ENCODE measurements around the gene FADS2. TPM values are rescaled to one million over a fixed set of nuclear protein-coding genes. Genes with fewer than 3 reads are reported as not detected.
"Not testable (repeated sequence)": the region's sequence is repeated elsewhere in the genome, so short reads cannot be mapped to it uniquely, and the experiment has no call there.

The FADS2 gene
- total RNA-seq, 8 experiments from 2014 or later, result 80.3 to 358 (median 141) TPM

GRCh38 chr11:61872935-61873565 lies 45.0 kb downstream of the FADS2 start:
- WGBS, 10 experiments, result 83 to 100% (median 87%) methylated on average over 1 to 3 of the region's 20 CpGs; no CpG with 5 or more reads in 6 of the 10 experiments
- Histone ChIP-seq H3K4me1 (replicated peaks in 1 of 2) (peaks cover 24 to 25% of the 10 kb centered on the region in 2 donors), H3K4me3 (no peak overlapping the region), H3K27ac (no peak overlapping the region)
- in situ Hi-C loops (cut with MboI; ENCODE audit: low pct_unique_long_range_greater_than_20kb in 2 of 9, low sequenced_read_pairs in 9 of 9, unreplicated experiment in 9 of 9), result no loop called here
- no peak for ATAC-seq (replicated peaks in 6 of 8)

- Histone ChIP-seq H3K4me1 (replicated peaks in 1 of 2) (peaks cover 24 to 25% of the 10 kb centered on the region in 2 donors), H3K4me3 (no peak overlapping the region), H3K27ac (no peak overlapping the region)
- in situ Hi-C loops (cut with MboI; ENCODE audit: low pct_unique_long_range_greater_than_20kb in 2 of 9, low sequenced_read_pairs in 9 of 9, unreplicated experiment in 9 of 9), result no loop called here
- 70 to 100% (median 85%) methylated on average over 1 to 5 of the region's 16 CpGs; no CpG with 5 or more reads in 6 of the 10 experiments for WGBS, 10 experiments
- no peak for ATAC-seq (replicated peaks in 6 of 8)
These were observed 45.7 kb downstream of the FADS2 start for GRCh38 chr11:61873588-61874376.

- ATAC-seq (replicated peaks in 6 of 8), result no peak
- no peak overlapping the region for H3K27ac ChIP-seq
- in situ Hi-C loops (cut with MboI; ENCODE audit: low pct_unique_long_range_greater_than_20kb in 2 of 9, low sequenced_read_pairs in 9 of 9, unreplicated experiment in 9 of 9), result no loop called here
- peaks cover 24 to 25% of the 10 kb centered on the region in 2 donors for H3K4me1 ChIP-seq (replicated peaks in 1 of 2)
- WGBS, 10 experiments, result 60 to 80% (median 64%) methylated on average over 1 to 3 of the region's 12 CpGs; no CpG with 5 or more reads in 5 of the 10 experiments
- no peak overlapping the region for H3K4me3 ChIP-seq
These were observed 46.3 kb downstream of the FADS2 start for GRCh38 chr11:61874377-61874809.

GRCh38 chr11:61874853-61875252 lies 46.8 kb downstream of the FADS2 start:
- in situ Hi-C loops (cut with MboI; ENCODE audit: low pct_unique_long_range_greater_than_20kb in 2 of 9, low sequenced_read_pairs in 9 of 9, unreplicated experiment in 9 of 9), result loop anchor here in 4 of 9 experiments (25.0 kb wide), 2 partner anchors 187 to 212 kb away; no protein-coding TSS in a partner anchor

GRCh38 chr11:61875698-61876097 lies 47.6 kb downstream of the FADS2 start:
- Histone ChIP-seq H3K4me1 (replicated peaks in 1 of 2) (peaks cover 15 to 19% of the 10 kb centered on the region in 2 donors), H3K27ac (no peak overlapping the region), H3K4me3 (no peak overlapping the region)
- no peak for ATAC-seq (replicated peaks in 6 of 8)
- 80 to 100% (median 93%) methylated on average over 2 to 4 of the region's 14 CpGs; no CpG with 5 or more reads in 6 of the 10 experiments for WGBS, 10 experiments
- in situ Hi-C loops (cut with MboI; ENCODE audit: low pct_unique_long_range_greater_than_20kb in 2 of 9, low sequenced_read_pairs in 9 of 9, unreplicated experiment in 9 of 9), result loop anchor here in 4 of 9 experiments (25.0 kb wide), 2 partner anchors 187 to 212 kb away; no protein-coding TSS in a partner anchor

More at GRCh38 chr11:61874853-61875252, 46.8 kb downstream of the FADS2 start:
- no peak for ATAC-seq (replicated peaks in 6 of 8)
- H3K4me3 ChIP-seq, result no peak overlapping the region
- H3K27ac ChIP-seq, result no peak overlapping the region
- peaks cover 23 to 25% of the 10 kb centered on the region in 2 donors for H3K4me1 ChIP-seq (replicated peaks in 1 of 2)
- 62 to 100% (median 83%) methylated on average over 1 to 3 of the region's 3 CpGs; no CpG with 5 or more reads in 5 of the 10 experiments for WGBS, 10 experiments

- H3K27ac ChIP-seq, result no peak overlapping the region
- 65 to 100% (median 81%) methylated on average over 1 to 5 of the region's 7 CpGs; no CpG with 5 or more reads in 7 of the 10 experiments for WGBS, 10 experiments
- in situ Hi-C loops (cut with MboI; ENCODE audit: low pct_unique_long_range_greater_than_20kb in 2 of 9, low sequenced_read_pairs in 9 of 9, unreplicated experiment in 9 of 9), result loop anchor here in 4 of 9 experiments (25.0 kb wide), 2 partner anchors 183 to 208 kb away; no protein-coding TSS in a partner anchor
- H3K4me3 ChIP-seq, result no peak overlapping the region
- no peak for ATAC-seq (replicated peaks in 6 of 8)
- H3K4me1 ChIP-seq (replicated peaks in 1 of 2), result peaks cover 0 to 5% of the 10 kb centered on the region in 2 donors
These were observed 51.1 kb downstream of the FADS2 start for GRCh38 chr11:61879152-61879551.

- 85 to 100% (median 91%) methylated on average over 1 to 8 of the region's 11 CpGs; no CpG with 5 or more reads in 5 of the 10 experiments for WGBS, 10 experiments
- Histone ChIP-seq H3K4me3 (no peak overlapping the region), H3K4me1 (replicated peaks in 1 of 2) (peaks cover 0 to 5% of the 10 kb centered on the region in 2 donors), H3K27ac (no peak overlapping the region)
- ATAC-seq (replicated peaks in 6 of 8), result no peak
- in situ Hi-C loops (cut with MboI; ENCODE audit: low pct_unique_long_range_greater_than_20kb in 2 of 9, low sequenced_read_pairs in 9 of 9, unreplicated experiment in 9 of 9), result loop anchor here in 4 of 9 experiments (25.0 kb wide), 2 partner anchors 182 to 207 kb away; no protein-coding TSS in a partner anchor
These were observed 51.9 kb downstream of the FADS2 start for GRCh38 chr11:61880031-61880430.

GRCh38 chr11:61880454-61880853 lies 52.4 kb downstream of the FADS2 start:
- 0 to 88% (median 78%) methylated on average over 1 to 6 of the region's 6 CpGs; no CpG with 5 or more reads in 3 of the 10 experiments for WGBS, 10 experiments

GRCh38 chr11:61881397-61881796 lies 53.3 kb downstream of the FADS2 start:
- WGBS, 10 experiments, result 20 to 90% (median 63%) methylated on average over 1 to 3 of the region's 3 CpGs; no CpG with 5 or more reads in 2 of the 10 experiments
- Histone ChIP-seq H3K27ac (no peak overlapping the region), H3K4me3 (no peak overlapping the region), H3K4me1 (replicated peaks in 1 of 2) (peaks cover 0 to 5% of the 10 kb centered on the region in 2 donors)
- in situ Hi-C loops (cut with MboI; ENCODE audit: low pct_unique_long_range_greater_than_20kb in 2 of 9, low sequenced_read_pairs in 9 of 9, unreplicated experiment in 9 of 9), result loop anchor here in 4 of 9 experiments (25.0 kb wide), 2 partner anchors 181 to 206 kb away; no protein-coding TSS in a partner anchor
- peak in 5 of 8 experiments; percentile 50 to 68 (median 57) for ATAC-seq (replicated peaks in 6 of 8)

More at GRCh38 chr11:61880454-61880853, 52.4 kb downstream of the FADS2 start:
- no peak overlapping the region for H3K4me3 ChIP-seq
- peaks cover 0 to 5% of the 10 kb centered on the region in 2 donors for H3K4me1 ChIP-seq (replicated peaks in 1 of 2)
- no peak for ATAC-seq (replicated peaks in 6 of 8)
- in situ Hi-C loops (cut with MboI; ENCODE audit: low pct_unique_long_range_greater_than_20kb in 2 of 9, low sequenced_read_pairs in 9 of 9, unreplicated experiment in 9 of 9), result loop anchor here in 4 of 9 experiments (25.0 kb wide), 2 partner anchors 182 to 207 kb away; no protein-coding TSS in a partner anchor
- no peak overlapping the region for H3K27ac ChIP-seq

GRCh38 chr11:61882267-61882666 lies 54.2 kb downstream of the FADS2 start:
- H3K4me1 ChIP-seq (replicated peaks in 1 of 2); ATAC-seq (replicated peaks in 6 of 8); H3K27ac ChIP-seq; H3K4me3 ChIP-seq: not testable (repeated sequence)
- in situ Hi-C loops (cut with MboI; ENCODE audit: low pct_unique_long_range_greater_than_20kb in 2 of 9, low sequenced_read_pairs in 9 of 9, unreplicated experiment in 9 of 9), result loop anchor here in 4 of 9 experiments (25.0 kb wide), 2 partner anchors 180 to 205 kb away; no protein-coding TSS in a partner anchor
- WGBS, 10 experiments, result 56 to 100% (median 82%) methylated on average over 1 to 3 of the region's 3 CpGs; no CpG with 5 or more reads in 4 of the 10 experiments

- Histone ChIP-seq H3K27ac (no peak overlapping the region), H3K4me1 (replicated peaks in 1 of 2) (peaks cover 0 to 5% of the 10 kb centered on the region in 2 donors), H3K4me3 (no peak overlapping the region)
- ATAC-seq (replicated peaks in 6 of 8), result no peak
- WGBS, 10 experiments, result 0 to 100% (median 86%) methylated on average over 1 to 6 of the region's 6 CpGs; no CpG with 5 or more reads in 1 of the 10 experiments
- in situ Hi-C loops (cut with MboI; ENCODE audit: low pct_unique_long_range_greater_than_20kb in 2 of 9, low sequenced_read_pairs in 9 of 9, unreplicated experiment in 9 of 9), result loop anchor here in 4 of 9 experiments (25.0 kb wide), 2 partner anchors 179 to 204 kb away; no protein-coding TSS in a partner anchor
These were observed 54.8 kb downstream of the FADS2 start for GRCh38 chr11:61882879-61883278.

GRCh38 chr11:61883327-61883726 lies 55.2 kb downstream of the FADS2 start:
- 12 to 92% (median 63%) methylated on average over 2 to 8 of the region's 10 CpGs; no CpG with 5 or more reads in 4 of the 10 experiments for WGBS, 10 experiments

More at GRCh38 chr11:61883327-61883726, 55.2 kb downstream of the FADS2 start:
- in situ Hi-C loops (cut with MboI; ENCODE audit: low pct_unique_long_range_greater_than_20kb in 2 of 9, low sequenced_read_pairs in 9 of 9, unreplicated experiment in 9 of 9), result loop anchor here in 4 of 9 experiments (25.0 kb wide), 2 partner anchors 179 to 204 kb away; no protein-coding TSS in a partner anchor
- peak in 1 of 8 experiments; percentile 13 for ATAC-seq (replicated peaks in 6 of 8)
- Histone ChIP-seq H3K4me3 (no peak overlapping the region), H3K4me1 (replicated peaks in 1 of 2) (peaks cover 0 to 5% of the 10 kb centered on the region in 2 donors), H3K27ac (no peak overlapping the region)

Measured in motor neuron (in vitro differentiated cells).